ENCODE measurements around the gene EEF1AKMT3.

Gene EEF1AKMT3

DNA sequence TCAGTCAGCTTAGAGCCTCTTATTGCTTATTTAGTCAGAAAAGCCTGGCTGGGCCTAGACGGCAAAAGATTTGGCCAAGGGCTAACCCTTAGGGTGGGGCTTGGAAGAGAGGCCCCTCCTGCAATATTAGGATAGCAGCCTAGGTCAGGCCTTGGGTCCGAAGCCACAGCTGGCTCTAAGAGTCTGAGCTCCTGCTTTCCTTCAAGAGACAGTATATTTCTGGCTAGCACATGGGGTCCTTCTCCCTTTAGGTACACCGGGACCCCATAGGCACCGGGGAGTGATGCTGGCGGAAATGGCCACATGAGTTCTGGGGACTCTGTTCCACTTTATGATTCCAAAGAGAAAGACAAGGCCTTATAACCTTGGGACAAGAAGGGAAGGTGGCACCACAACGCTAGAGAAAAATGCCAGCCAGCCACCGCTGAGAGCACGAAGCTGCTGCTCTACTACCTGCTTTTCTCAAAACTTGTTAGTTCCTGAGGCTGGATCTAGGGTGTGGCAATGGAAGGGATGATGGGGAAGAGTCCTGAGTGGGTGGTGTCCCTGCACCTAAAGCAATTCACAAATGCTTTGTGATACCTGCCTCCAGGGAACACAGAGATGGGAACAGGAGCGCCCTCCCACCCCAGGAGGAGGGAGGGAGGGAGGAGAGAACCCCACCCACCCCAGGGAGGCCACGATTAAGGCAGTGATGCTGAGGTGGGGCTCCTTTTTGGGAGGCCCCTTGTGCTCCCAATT, 49.2 kb downstream of the EEF1AKMT3 start:
- no peak for DNase-seq

DNA sequence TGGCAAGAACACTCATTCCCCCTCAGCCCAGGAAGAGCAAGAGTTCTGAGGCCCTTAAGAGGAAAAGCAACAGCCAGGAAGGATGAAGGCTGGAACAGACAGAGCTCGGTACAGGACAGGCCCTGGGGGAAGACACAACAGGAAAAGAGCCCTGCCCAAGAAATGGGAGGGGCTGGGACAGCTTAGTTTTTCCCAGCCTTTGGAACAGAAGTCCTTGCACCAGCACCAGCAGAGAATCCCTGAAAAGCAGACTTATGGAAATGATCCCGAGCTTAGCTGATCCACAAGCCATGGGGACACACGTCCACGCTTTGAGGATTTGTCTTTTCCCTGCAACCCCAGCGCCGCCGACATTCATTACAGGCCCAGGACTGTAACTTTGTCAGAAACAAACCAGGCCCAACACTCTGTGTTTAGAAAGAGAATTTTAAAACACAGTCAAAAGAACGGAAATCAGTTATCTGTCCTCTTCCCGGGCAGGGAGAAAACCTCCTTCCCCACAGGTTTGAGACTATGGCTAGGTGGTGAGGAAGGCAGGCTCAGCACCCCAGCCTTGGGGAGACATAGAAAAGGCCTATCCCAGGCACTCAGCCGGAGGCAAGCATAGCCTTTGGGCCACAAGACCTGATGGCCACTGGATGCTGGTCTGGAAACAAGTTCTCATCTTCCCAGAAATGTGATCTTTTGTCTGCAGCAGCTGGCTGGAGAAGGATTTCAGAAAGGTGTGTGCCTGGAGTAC, 50.1 kb downstream of the EEF1AKMT3 start:
- DNase-seq, result no peak

DNA sequence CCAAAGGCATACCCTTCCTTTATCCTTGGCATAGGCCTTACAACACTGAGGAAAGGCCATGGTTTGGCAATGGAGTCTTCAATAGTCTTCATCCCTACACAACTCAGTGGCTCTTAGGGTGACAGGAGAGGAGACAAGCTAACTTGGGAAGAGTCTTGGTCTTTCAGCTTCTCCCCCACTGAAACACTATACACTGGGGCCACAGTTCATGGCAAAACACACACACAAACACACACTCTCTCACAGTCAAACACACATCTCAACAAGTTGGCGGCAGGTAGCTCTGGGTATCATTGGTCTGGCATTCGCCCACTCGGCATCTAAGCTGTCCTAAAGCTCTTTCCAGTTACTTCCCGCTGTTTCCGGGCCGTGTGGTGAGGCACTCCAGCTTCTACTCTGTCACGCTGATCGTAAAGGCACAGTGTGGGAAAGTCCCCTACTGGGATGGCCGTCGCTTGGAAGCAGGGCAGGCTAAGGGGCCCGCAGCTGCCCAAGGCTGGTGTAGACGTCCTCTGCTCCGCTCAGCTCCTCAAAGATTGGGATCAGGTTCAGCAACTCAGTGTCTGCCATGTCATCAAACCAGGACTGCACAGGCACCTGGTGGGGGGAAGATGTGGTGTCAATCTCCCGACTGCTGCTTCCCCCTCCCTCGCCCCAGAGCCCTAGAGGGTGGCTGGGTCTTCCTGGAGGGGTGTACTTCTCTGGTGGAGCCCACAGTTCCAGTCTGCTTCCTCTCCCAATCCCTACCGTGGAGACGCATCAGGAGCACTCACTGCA, 50.9 kb downstream of the EEF1AKMT3 start:
- DNase-seq, result no peak

DNA sequence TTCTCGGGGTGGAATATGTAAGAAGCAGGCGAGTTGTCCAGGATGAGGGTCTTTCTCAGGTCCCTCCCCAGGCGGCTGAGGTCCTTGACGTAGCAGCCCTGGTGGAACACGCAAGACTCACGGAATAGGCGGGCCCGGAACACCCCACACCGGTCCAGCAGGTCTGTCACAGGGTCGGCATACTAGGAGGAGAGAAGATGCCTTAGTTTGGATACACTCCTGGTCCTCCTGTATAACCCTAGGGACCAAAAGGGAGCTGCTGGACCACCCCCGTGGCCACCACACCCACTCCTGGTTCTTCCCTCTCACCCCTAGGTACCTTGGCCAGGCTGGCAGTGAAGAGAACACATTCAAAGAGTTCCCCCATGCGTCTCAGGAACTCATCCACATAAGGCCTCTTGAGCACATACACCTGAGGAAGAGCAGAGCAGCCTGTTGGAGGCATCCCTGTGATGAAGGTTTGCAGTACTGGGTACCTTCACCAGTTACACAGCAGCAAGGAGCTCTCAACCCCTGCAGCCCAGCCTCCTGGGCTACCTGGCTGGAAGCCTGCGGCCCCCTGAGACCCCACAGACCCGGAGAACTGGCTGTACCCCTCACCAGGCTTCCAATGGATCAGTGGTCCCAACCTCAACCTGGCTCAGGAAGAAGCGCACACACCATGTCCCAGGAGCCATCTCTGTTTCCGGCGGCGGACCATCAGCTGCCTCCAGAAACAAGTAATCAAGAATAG, 51.7 kb downstream of the EEF1AKMT3 start:
- DNase-seq, result no peak

DNA sequence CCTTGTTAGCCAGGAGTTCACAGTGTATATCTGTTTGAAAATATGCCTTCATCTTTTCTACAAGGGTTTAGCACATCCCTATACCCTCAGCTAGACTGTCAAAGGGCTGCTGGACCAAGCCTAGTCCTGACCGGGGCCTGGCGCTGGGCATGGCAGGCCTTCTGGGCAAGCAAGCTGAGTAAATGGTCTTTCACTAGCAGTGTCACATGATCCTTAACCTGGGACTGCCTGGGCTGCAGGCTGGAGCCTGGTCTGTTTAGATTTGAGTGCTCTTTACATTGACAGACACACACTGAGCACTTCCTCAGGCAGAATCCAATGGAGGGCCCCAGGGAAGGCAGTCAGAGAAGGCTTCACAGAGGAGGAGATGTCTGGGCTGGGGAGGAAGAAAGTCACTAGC, 53.0 kb downstream of the EEF1AKMT3 start:
- no peak for DNase-seq

DNA sequence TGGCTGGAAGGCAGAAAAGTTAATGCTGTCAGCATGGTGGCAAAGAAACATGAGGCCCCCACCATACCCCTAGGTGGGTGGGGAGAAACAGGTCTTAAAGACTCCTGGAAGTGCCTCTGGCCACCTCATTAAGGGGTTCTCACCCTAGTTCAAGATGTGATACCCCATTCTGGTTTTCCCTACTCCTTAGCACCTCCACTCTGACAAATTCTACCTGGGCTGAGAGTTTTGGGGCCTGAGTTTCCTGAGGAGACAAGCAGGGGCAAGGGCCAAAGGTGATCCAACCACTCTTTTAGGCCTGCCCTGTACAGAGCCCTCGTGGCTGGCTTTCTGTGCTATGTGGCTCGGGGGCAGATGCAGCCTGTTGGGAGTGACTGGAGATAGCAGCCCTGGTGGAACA, 54.0 kb downstream of the EEF1AKMT3 start:
- no peak for DNase-seq

DNA sequence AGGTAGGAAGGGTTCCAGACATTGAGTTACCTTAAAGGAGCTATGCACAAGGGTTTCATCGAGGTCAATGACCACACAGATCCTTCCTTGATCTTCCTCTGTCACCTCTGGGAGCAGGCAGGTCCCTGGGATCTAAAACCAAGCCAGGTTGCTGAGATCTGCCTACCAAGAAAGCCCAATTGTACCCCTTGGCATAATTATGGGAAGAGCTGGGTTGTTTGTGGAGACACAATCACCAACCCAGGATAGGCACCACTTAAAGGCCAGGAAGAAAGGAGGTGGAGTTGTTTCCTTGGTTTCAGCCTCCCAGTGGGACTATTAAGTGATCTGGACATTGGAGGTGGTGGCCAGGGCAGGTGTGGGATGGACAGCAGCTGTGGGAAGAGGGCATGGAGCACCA, 54.6 kb downstream of the EEF1AKMT3 start:
- no peak for DNase-seq

DNA sequence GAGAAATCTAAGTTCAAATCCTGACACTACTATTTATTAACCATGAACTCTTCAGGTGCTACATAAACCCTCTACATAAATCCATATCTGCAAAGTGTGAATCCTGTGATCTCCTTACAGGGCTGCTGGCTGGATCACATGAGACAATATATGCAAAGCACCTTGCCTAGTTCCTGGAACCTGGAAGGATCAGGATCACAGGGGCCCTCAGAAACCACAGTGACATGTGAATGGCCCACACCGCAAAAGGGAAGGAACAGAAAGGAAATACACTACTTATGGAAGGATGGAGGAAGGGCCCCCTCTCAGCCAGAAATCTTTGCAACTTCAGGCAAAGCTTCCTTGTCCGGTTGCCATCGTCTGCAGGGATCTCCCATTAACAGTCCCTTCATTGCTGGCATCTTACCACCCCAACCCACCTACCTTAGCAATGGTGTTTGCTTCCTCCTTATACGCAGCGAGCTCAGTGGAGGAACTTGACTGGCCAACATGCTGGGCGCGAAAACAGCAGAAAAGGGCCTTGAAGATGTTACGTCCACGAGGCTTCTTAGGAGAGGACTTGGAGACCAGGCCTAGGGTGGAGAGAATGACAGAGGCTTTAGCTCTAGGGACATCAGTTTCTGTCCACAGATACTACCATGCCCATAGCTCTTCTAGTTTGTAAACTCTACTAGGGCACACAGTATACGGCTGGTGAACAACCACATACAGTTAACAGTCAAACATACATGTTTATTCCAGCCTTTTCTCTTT, 56.8 kb downstream of the EEF1AKMT3 start:
- DNase-seq, result no peak

DNA sequence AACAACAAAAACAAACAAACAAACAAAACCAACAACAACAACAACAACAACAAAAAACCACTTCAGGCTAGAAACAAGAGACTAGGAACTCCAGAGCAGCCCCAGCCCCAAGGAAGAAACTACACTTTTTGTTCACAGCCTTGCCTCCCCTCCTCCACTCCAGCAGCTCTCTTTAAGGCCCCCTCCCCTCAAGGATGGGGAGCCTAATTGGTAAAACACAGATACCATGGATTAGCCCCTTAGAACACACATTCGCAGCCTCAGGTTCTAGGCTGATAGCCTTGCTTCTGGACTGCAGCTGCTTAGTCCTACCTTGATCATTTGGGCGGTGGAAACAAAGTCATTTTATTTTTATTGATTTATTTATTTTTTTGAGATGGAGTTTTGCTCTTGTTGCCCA, 58.0 kb downstream of the EEF1AKMT3 start:
- no peak for DNase-seq
